ENCODE data around the gene GNS.
A peak's percentile ranks its signal among the peaks of the same experiment; 100 is the strongest.
"Not testable (repeated sequence)": the region's sequence is repeated elsewhere in the genome, so short reads cannot be mapped to it uniquely, and the experiment has no call there.

Gene GNS

GRCh38 chr12:64694130-64695040 lies 64.8 kb downstream of the GNS start:
- DNase-seq: no peak

- DNase-seq: no peak
Observed at GRCh38 chr12:64691795-64692583, 67.2 kb downstream of the GNS start.

- DNase-seq: no peak
Observed at GRCh38 chr12:64691227-64691794, 67.9 kb downstream of the GNS start.

GRCh38 chr12:64690236-64690635 lies 69.0 kb downstream of the GNS start:
- DNase-seq: not testable (repeated sequence)

- DNase-seq: no peak
Observed at GRCh38 chr12:64688715-64689114, 70.5 kb downstream of the GNS start.

- no peak for DNase-seq
Observed at GRCh38 chr12:64688219-64688618, 71.0 kb downstream of the GNS start.

- no peak for DNase-seq
Observed at GRCh38 chr12:64687816-64688215, 71.4 kb downstream of the GNS start.

- DNase-seq: no peak
Observed at GRCh38 chr12:64685605-64686004, 73.6 kb downstream of the GNS start.

- DNase-seq: peak; percentile 18
Observed at GRCh38 chr12:64685050-64685449, 74.2 kb downstream of the GNS start.

- no peak for DNase-seq
Observed at GRCh38 chr12:64683816-64684543, 75.2 kb downstream of the GNS start.

GRCh38 chr12:64682572-64683277 lies 76.5 kb downstream of the GNS start:
- no peak for DNase-seq

- no peak for DNase-seq
Observed at GRCh38 chr12:64681200-64682052, 77.8 kb downstream of the GNS start.

- no peak for DNase-seq
Observed at GRCh38 chr12:64680235-64680634, 79.0 kb downstream of the GNS start.

GRCh38 chr12:64679487-64680001 lies 79.7 kb downstream of the GNS start:
- peak; percentile 41 for DNase-seq

- DNase-seq: no peak
Observed at GRCh38 chr12:64678835-64679234, 80.4 kb downstream of the GNS start.

GRCh38 chr12:64678248-64678647 lies 81.0 kb downstream of the GNS start:
- no peak for DNase-seq

GRCh38 chr12:64675795-64676194 lies 83.4 kb downstream of the GNS start:
- no peak for DNase-seq

GRCh38 chr12:64674367-64674922 lies 84.8 kb downstream of the GNS start:
- DNase-seq: no peak

- DNase-seq: no peak
Observed at GRCh38 chr12:64673490-64674169, 85.6 kb downstream of the GNS start.

GRCh38 chr12:64672925-64673409 lies 86.2 kb downstream of the GNS start:
- peak; percentile 22 for DNase-seq
